Activated CD4-positive, alpha-beta T cell treated with anti-CD3 and anti-CD28 coated beads for 36 hours (primary cell): ENCODE measurements around the gene MBD6. TPM values are rescaled to one million over a fixed set of nuclear protein-coding genes. Genes with fewer than 3 reads are reported as not detected.

ENCODE experiments used
- ATAC-seq: fragments of 200-7000 bp; cut with Tn5 transposase; one replicate; pipeline ENCODE4 v1.10.0; 2021; ENCODE audit warnings: mild to moderate bottlenecking, moderate library complexity
- CTCF ChIA-PET: fragments of 350-600 bp; sonication (Branson Sonifier 250); formaldehyde crosslinking; loops from one replicate; lab custom pipeline; 2021; ENCODE audit warnings: antibody characterized with exemption; lab: Charles Lee
- POLR2A ChIA-PET: fragments of 350-600 bp; sonication (Branson Sonifier 250); formaldehyde crosslinking; loops from one replicate; lab custom pipeline; 2021; ENCODE audit warnings: antibody characterized with exemption, inconsistent platforms; lab: Charles Lee
- DNase-seq: peaks from one replicate; pipeline ENCODE4 v3.0.0-alpha.2; 2020
- H3K27ac Mint-ChIP-seq: one replicate; pipeline ENCODE4 v1.8.0; 2021; ENCODE audit warnings: mixed read lengths
- H3K27me3 Mint-ChIP-seq: one replicate; pipeline ENCODE4 v1.8.0; 2021; ENCODE audit warnings: mixed read lengths
- H3K36me3 Mint-ChIP-seq: one replicate; pipeline ENCODE4 v1.8.0; 2021; ENCODE audit warnings: low read depth, mixed read lengths
- H3K4me1 Mint-ChIP-seq: one replicate; pipeline ENCODE4 v1.8.0; 2021; ENCODE audit warnings: mixed read lengths
- H3K4me3 Mint-ChIP-seq: one replicate; pipeline ENCODE4 v1.8.0; 2021; ENCODE audit warnings: mild to moderate bottlenecking, moderate library complexity, mixed read lengths
- H3K9me3 Mint-ChIP-seq: one replicate; pipeline ENCODE4 v1.8.0; 2021; ENCODE audit warnings: low read depth, mixed read lengths
- intact Hi-C, 2 experiments: fragments of 100-400 bp; cut with DNase I in 1 of 2; cut with micrococcal nuclease in 1 of 2; formaldehyde crosslinking; loops; one replicate each; pipeline versions ENCODE4 v1.14.2 to v1.15.1; 2022 to 2024; cut with DNase I, micrococcal nuclease
- total RNA-seq, 2 experiments: library from RNA; stranded (reverse); gene quantifications; one replicate each; pipeline ENCODE4 v1.2.3, GENCODE V29; 2021

Gene MBD6
- total RNA-seq, 2 experiments from 2014 or later = 31.3 to 43.6 TPM

- peak overlapping the region; percentile 99 for H3K27ac Mint-ChIP-seq
- intact Hi-C loops = loop anchor here (1.0 to 5.0 kb wide), 6 partner anchors 9 to 391 kb away; partner anchors contain the start of genes DDIT3 (in 1 of the 2), NAB2 (in 1 of the 2) and OS9 (in 1 of the 2)
- ATAC-seq (peak; percentile 57), DNase-seq (peak; percentile 71)
- CTCF ChIA-PET = interaction anchor here (0.6 to 4.6 kb wide), 8 partner anchors 9 to 389 kb away, joined by 3 to 58 read pairs (median 10); partner anchors contain the start of gene GLI1
- POLR2A ChIA-PET = interaction anchor here (0.6 to 0.9 kb wide), 3 partner anchors 19 to 274 kb away, joined by 3 to 4 read pairs (median 4); partner anchors contain the start of gene CDK4
- peak overlapping the region; percentile 86 for H3K4me3 Mint-ChIP-seq
- H3K27me3 Mint-ChIP-seq = no peaks in the 10 kb centered on the region
- no peaks in the 10 kb centered on the region for H3K9me3 Mint-ChIP-seq
- H3K4me1 Mint-ChIP-seq = peaks cover 64% of the 10 kb centered on the region
- peaks cover 68% of the 10 kb centered on the region for H3K36me3 Mint-ChIP-seq
These were observed 44.6 kb upstream of the MBD6 start for GRCh38 chr12:57477710-57478681.

GRCh38 chr12:57479043-57479375 lies 43.6 kb upstream of the MBD6 start:
- intact Hi-C loops = loop anchor here (1.0 to 5.0 kb wide), 4 partner anchors 9 to 392 kb away; partner anchors contain the start of genes MARS1 (in 1 of the 2), NAB2 (in 1 of the 2) and OS9 (in 1 of the 2)
- Mint-ChIP-seq H3K36me3 (peaks cover 64% of the 10 kb centered on the region), H3K27me3 (no peaks in the 10 kb centered on the region), H3K4me3 (peak overlapping the region; percentile 86), H3K4me1 (peaks cover 64% of the 10 kb centered on the region), H3K9me3 (no peaks in the 10 kb centered on the region), H3K27ac (peak overlapping the region; percentile 99)
- ATAC-seq = no peak
- CTCF ChIA-PET = interaction anchor here (2.1 kb wide), 1 partner anchor 20 kb away, joined by 14 read pairs; the partner anchor contains the start of gene GLI1
- no peak for DNase-seq
- POLR2A ChIA-PET = interaction anchor here (0.7 to 0.9 kb wide), 2 partner anchors 20 to 273 kb away, joined by 3 to 4 read pairs; partner anchors contain the start of gene CDK4

- no peaks in the 10 kb centered on the region for H3K27me3 Mint-ChIP-seq
- peaks cover 59% of the 10 kb centered on the region for H3K4me1 Mint-ChIP-seq
- peak; percentile 49 for ATAC-seq
- H3K27ac Mint-ChIP-seq = peak within 1 kb of the TSS; percentile 99
- peak within 1 kb of the TSS; percentile 86 for H3K4me3 Mint-ChIP-seq
- intact Hi-C loops = loop anchor here (1.0 to 5.0 kb wide), 4 partner anchors 9 to 392 kb away; partner anchors contain the start of genes MARS1 (in 1 of the 2), NAB2 (in 1 of the 2) and OS9 (in 1 of the 2)
- ChIA-PET CTCF (interaction anchor here (0.5 to 2.2 kb wide), 10 partner anchors 10 to 409 kb away, joined by 3 to 14 read pairs (median 3); partner anchors contain the start of genes GLI1, INHBE and SHMT2), POLR2A (interaction anchor here (0.7 to 1.0 kb wide), 2 partner anchors 38 to 236 kb away, joined by 3 to 5 read pairs; no protein-coding TSS in a partner anchor)
- peak; percentile 77 for DNase-seq
- no peaks in the 10 kb centered on the region for H3K9me3 Mint-ChIP-seq
- peaks cover 58% of the 10 kb centered on the region for H3K36me3 Mint-ChIP-seq
These were observed 43.1 kb upstream of the MBD6 start, which contains the start of gene ARHGAP9 for GRCh38 chr12:57479376-57480115. Gene ARHGAP9, minus strand, starts transcription at chr12:57479866. Its CDS starts 460 bp downstream, at chr12:57479406.

GRCh38 chr12:57481671-57482070 lies 41.0 kb upstream of the MBD6 start:
- Mint-ChIP-seq H3K27me3 (no peaks in the 10 kb centered on the region), H3K4me1 (peaks cover 47% of the 10 kb centered on the region), H3K36me3 (peaks cover 42% of the 10 kb centered on the region), H3K27ac (peak overlapping the region; percentile 99), H3K4me3 (no peak overlapping the region), H3K9me3 (no peaks in the 10 kb centered on the region)
- intact Hi-C loops = no loop called here
- DNase-seq (no peak), ATAC-seq (no peak)
- ChIA-PET CTCF (interaction anchor here (0.7 to 2.2 kb wide), 3 partner anchors 12 to 52 kb away, joined by 3 to 6 read pairs (median 3); no protein-coding TSS in a partner anchor), POLR2A (no interaction called here)

GRCh38 chr12:57483466-57483865 lies 39.2 kb upstream of the MBD6 start:
- no peak overlapping the region for H3K4me3 Mint-ChIP-seq
- peaks cover 34% of the 10 kb centered on the region for H3K36me3 Mint-ChIP-seq
- ATAC-seq (no peak), DNase-seq (no peak)
- H3K27ac Mint-ChIP-seq = peak overlapping the region; percentile 49
- no peaks in the 10 kb centered on the region for H3K9me3 Mint-ChIP-seq
- ChIA-PET CTCF (interaction anchor here (0.8 to 1.0 kb wide), 3 partner anchors 9 to 239 kb away, joined by 3 to 4 read pairs (median 3); no protein-coding TSS in a partner anchor), POLR2A (interaction anchor here (0.7 kb wide), 1 partner anchor 27 kb away, joined by 3 read pairs; no protein-coding TSS in a partner anchor)
- no peaks in the 10 kb centered on the region for H3K27me3 Mint-ChIP-seq
- peaks cover 47% of the 10 kb centered on the region for H3K4me1 Mint-ChIP-seq
- intact Hi-C loops = no loop called here

GRCh38 chr12:57485695-57486094 lies 36.9 kb upstream of the MBD6 start:
- intact Hi-C loops = loop anchor here (2.0 kb wide), 2 partner anchors 55 to 61 kb away; partner anchors contain the start of genes DCTN2 (in 1 of the 2) and R3HDM2 (in 1 of the 2)
- Mint-ChIP-seq H3K4me1 (peaks cover 39% of the 10 kb centered on the region), H3K27ac (no peak overlapping the region), H3K4me3 (no peak overlapping the region), H3K27me3 (no peaks in the 10 kb centered on the region), H3K36me3 (peaks cover 39% of the 10 kb centered on the region), H3K9me3 (no peaks in the 10 kb centered on the region)
- ATAC-seq (no peak), DNase-seq (no peak)
- ChIA-PET CTCF (interaction anchor here (0.7 to 2.4 kb wide), 5 partner anchors 8 to 60 kb away, joined by 3 to 25 read pairs (median 3); no protein-coding TSS in a partner anchor), POLR2A (no interaction called here)

GRCh38 chr12:57487055-57487596 lies 35.5 kb upstream of the MBD6 start:
- ChIA-PET CTCF (interaction anchor here (0.7 to 2.4 kb wide), 4 partner anchors 10 to 66 kb away, joined by 3 to 25 read pairs (median 4); no protein-coding TSS in a partner anchor), POLR2A (interaction anchor here (0.6 to 1.6 kb wide), 3 partner anchors 21 to 36 kb away, joined by 3 to 4 read pairs (median 4); no protein-coding TSS in a partner anchor)
- Mint-ChIP-seq H3K4me3 (peak overlapping the region; percentile 100), H3K27ac (no peak overlapping the region), H3K4me1 (peaks cover 33% of the 10 kb centered on the region), H3K9me3 (no peaks in the 10 kb centered on the region), H3K27me3 (no peaks in the 10 kb centered on the region), H3K36me3 (peaks cover 44% of the 10 kb centered on the region)
- ATAC-seq (no peak), DNase-seq (no peak)
- intact Hi-C loops = loop anchor here (1.0 to 2.0 kb wide), 5 partner anchors 9 to 762 kb away; partner anchors contain the start of genes DCTN2 (in 1 of the 2), NACA (in 1 of the 2) and R3HDM2 (in 1 of the 2)

GRCh38 chr12:57487597-57488401 lies 34.8 kb upstream of the MBD6 start, which contains the start of gene MARS1:
Gene MARS1, plus strand, starts transcription at chr12:57488068. Its CDS starts 23 bp downstream, at chr12:57488091.
- H3K9me3 Mint-ChIP-seq = no peaks in the 10 kb centered on the region
- intact Hi-C loops = loop anchor here (1.0 to 2.0 kb wide), 10 partner anchors 8 to 762 kb away; partner anchors contain the start of genes DCTN2 (in 2 of the 2), DDIT3 (in 2 of the 2), ARHGAP9 (in 1 of the 2) and GLI1 (in 1 of the 2)
- ChIA-PET POLR2A (interaction anchor here (0.6 to 1.6 kb wide), 3 partner anchors 21 to 35 kb away, joined by 3 to 4 read pairs (median 4); no protein-coding TSS in a partner anchor), CTCF (interaction anchor here (0.7 to 2.4 kb wide), 5 partner anchors 10 to 65 kb away, joined by 3 to 25 read pairs (median 4); no protein-coding TSS in a partner anchor)
- peak within 1 kb of the TSS; percentile 100 for H3K4me3 Mint-ChIP-seq
- ATAC-seq (peak; percentile 98), DNase-seq (peak; percentile 96)
- no peaks in the 10 kb centered on the region for H3K27me3 Mint-ChIP-seq
- H3K36me3 Mint-ChIP-seq = peaks cover 51% of the 10 kb centered on the region
- peak within 1 kb of the TSS; percentile 94 for H3K27ac Mint-ChIP-seq
- H3K4me1 Mint-ChIP-seq = peaks cover 35% of the 10 kb centered on the region
